B cell (primary cell): Measurements from ENCODE around the gene STAT5A. TPM values are rescaled to one million over a fixed set of nuclear protein-coding genes. Genes with fewer than 3 reads are reported as not detected.

Source experiments
- ATAC-seq: fragments of 200-7000 bp; cut with Tn5 transposase; one replicate; pipeline ENCODE4 v1.10.0; 2021; ENCODE audit warnings: low read depth, mild to moderate bottlenecking, moderate number of reproducible peaks, moderate library complexity
- CTCF ChIA-PET: fragments of 350-600 bp; sonication (Branson Sonifier 250); formaldehyde crosslinking; loops from one replicate; lab custom pipeline; 2021; ENCODE audit warnings: antibody characterized with exemption, inconsistent platforms; lab: Charles Lee
- POLR2A ChIA-PET: fragments of 350-600 bp; sonication (Branson Sonifier 250); formaldehyde crosslinking; loops from one replicate; lab custom pipeline; 2021; ENCODE audit warnings: antibody characterized with exemption; lab: Charles Lee
- DNase-seq: peaks from one replicate; pipeline ENCODE4 v3.0.0; 2013
- H2AFZ ChIP-seq: 2 replicates; pipeline ENCODE4 v1.6.1; 2012; ENCODE audit warnings: mild to moderate bottlenecking, low read depth, low read length; ENCODE audit not compliant: insufficient read depth, poor library complexity, severe bottlenecking
- H3K27ac ChIP-seq, 2 donors: 1 replicate in 1 of 2; 2 replicates in 1 of 2; pipeline ENCODE4 v1.5.1; 2012 to 2013; ENCODE audit warnings: low read length in 2 of 2, mild to moderate bottlenecking in 2 of 2, moderate library complexity in 1 of 2
- H3K27me3 ChIP-seq, 4 experiments: fragments of 200-600 bp in 1 of 4; sonication (generic) in 1 of 4; replicated peaks in 1 of 4; 1 replicate in 2 of 4; 2 replicates in 2 of 4; pipeline versions ENCODE4 v1.6.1 to v1.7.0; 2013 to 2016; ENCODE audit warnings: low read length in 3 of 4, mild to moderate bottlenecking in 2 of 4, mixed read lengths in 1 of 4, moderate library complexity in 1 of 4; ENCODE audit not compliant: insufficient read depth in 4 of 4, control insufficient read depth in 3 of 4; ENCODE audit errors: control extremely low read depth in 1 of 4
- H3K36me3 ChIP-seq, 2 experiments: replicated peaks in 1 of 2; 1 replicate in 1 of 2; 2 replicates in 1 of 2; pipeline versions ENCODE4 v1.6.1 to v1.7.1; 2013; ENCODE audit warnings: low read length in 1 of 2; ENCODE audit not compliant: insufficient read depth in 2 of 2, control insufficient read depth in 1 of 2; ENCODE audit errors: control extremely low read depth in 1 of 2, extremely low read depth in 1 of 2
- H3K4me1 ChIP-seq, 2 donors: fragments of 200-600 bp in 1 of 2; sonication (generic) in 1 of 2; 1 replicate in 1 of 2; 2 replicates in 1 of 2; pipeline versions ENCODE4 v1.5.1 to v1.6.1; 2013 to 2017; ENCODE audit warnings: low read length in 2 of 2; ENCODE audit not compliant: control insufficient read depth in 2 of 2, insufficient read depth in 2 of 2
- H3K4me2 ChIP-seq: replicated peaks from 2 replicates; pipeline ENCODE3; 2012; ENCODE audit warnings: mild to moderate bottlenecking, low read depth, low read length; ENCODE audit not compliant: poor library complexity, severe bottlenecking
- H3K4me3 ChIP-seq, 5 experiments: fragments of 200-600 bp in 1 of 5; sonication (generic) in 1 of 5; 1 replicate in 3 of 5; 2 replicates in 2 of 5; pipeline versions ENCODE4 v1.5.1 to v1.7.0; 2011 to 2016; ENCODE audit warnings: low read length in 4 of 5, mild to moderate bottlenecking in 4 of 5, low read depth in 2 of 5, control low read depth in 1 of 5, moderate library complexity in 1 of 5; ENCODE audit not compliant: insufficient read depth in 1 of 5; ENCODE audit errors: control extremely low read depth in 1 of 5, extremely low read depth in 1 of 5
- H3K79me2 ChIP-seq: fragments of 200-600 bp; sonication (generic); one replicate; pipeline ENCODE4 v1.6.0; 2016; ENCODE audit warnings: low read length; ENCODE audit not compliant: control insufficient read depth, insufficient read depth
- H3K9ac ChIP-seq: fragments of 200-600 bp; sonication (generic); 2 replicates; pipeline ENCODE4 v1.6.1; 2017; ENCODE audit warnings: mild to moderate bottlenecking, low read length, moderate library complexity
- H3K9me3 ChIP-seq, 3 donors: one replicate each; pipeline versions ENCODE4 v1.6.1 to v1.7.1; 2013; ENCODE audit warnings: low read length in 2 of 3; ENCODE audit not compliant: control insufficient read depth in 2 of 3, insufficient read depth in 1 of 3; ENCODE audit errors: control extremely low read depth in 1 of 3
- H4K20me1 ChIP-seq: 2 replicates; pipeline ENCODE4 v1.6.0; 2012; ENCODE audit warnings: mild to moderate bottlenecking, low read length; ENCODE audit not compliant: insufficient read depth, control insufficient read depth, poor library complexity, severe bottlenecking
- H3K27ac Mint-ChIP-seq: one replicate; pipeline ENCODE4 v1.8.0; 2021; ENCODE audit warnings: mixed read lengths
- H3K27me3 Mint-ChIP-seq: one replicate; pipeline ENCODE4 v1.8.0; 2021; ENCODE audit warnings: mixed read lengths
- H3K4me1 Mint-ChIP-seq: one replicate; pipeline ENCODE4 v1.8.0; 2021; ENCODE audit warnings: mixed read lengths
- H3K4me3 Mint-ChIP-seq: one replicate; pipeline ENCODE4 v1.8.0; 2021; ENCODE audit warnings: mixed read lengths
- H3K9me3 Mint-ChIP-seq: one replicate; pipeline ENCODE4 v1.8.0; 2022; ENCODE audit warnings: mixed read lengths; ENCODE audit not compliant: insufficient read depth
- EZH2 ChIP-seq: IDR thresholded peaks from 2 replicates; pipeline ENCODE4 v1.6.1; 2012; ENCODE audit warnings: borderline replicate concordance, low read depth, mild to moderate bottlenecking, moderate library complexity, low read length; ENCODE audit not compliant: insufficient read depth, poor library complexity, severe bottlenecking
- WGBS: methylation state at CpG from one replicate; pipeline ENCODE4 v1.1.5; 2013; ENCODE audit warnings: missing lambda C conversion rate; ENCODE audit not compliant: insufficient coverage; 5-methylcytosine and 5-hydroxymethylcytosine counted together
- intact Hi-C: fragments of 100-400 bp; cut with micrococcal nuclease; formaldehyde crosslinking; loops from one replicate; pipeline ENCODE4 v1.10.0; 2022
- polyA plus RNA-seq: library from polyadenylated mRNA; depleted of rRNA; stranded (reverse); fragments of >200 nt; gene quantifications from 2 replicates; pipeline ENCODE4 v1.2.3, GENCODE V29; 2012
- total RNA-seq, 2 donors: library from RNA; stranded (reverse); fragments of 120-200 nt in 1 of 2; gene quantifications; 1 replicate in 1 of 2; 2 replicates in 1 of 2; pipeline versions ENCODE4 v1.2.3 to v1.2.4, GENCODE V29; 2013 to 2022
- TF ChIP-seq, protein P1 (sequence below): fragments of 200-600 bp; IDR thresholded peaks from one replicate; pipeline ENCODE4 v1.8.0; 2022; ENCODE audit warnings: antibody characterized with exemption, mild to moderate bottlenecking

The STAT5A gene
- total and polyA plus RNA-seq, 2 donors (not counting 1 experiment from before 2014, with no cell fraction given) = 48.8 to 110 TPM

DNA sequence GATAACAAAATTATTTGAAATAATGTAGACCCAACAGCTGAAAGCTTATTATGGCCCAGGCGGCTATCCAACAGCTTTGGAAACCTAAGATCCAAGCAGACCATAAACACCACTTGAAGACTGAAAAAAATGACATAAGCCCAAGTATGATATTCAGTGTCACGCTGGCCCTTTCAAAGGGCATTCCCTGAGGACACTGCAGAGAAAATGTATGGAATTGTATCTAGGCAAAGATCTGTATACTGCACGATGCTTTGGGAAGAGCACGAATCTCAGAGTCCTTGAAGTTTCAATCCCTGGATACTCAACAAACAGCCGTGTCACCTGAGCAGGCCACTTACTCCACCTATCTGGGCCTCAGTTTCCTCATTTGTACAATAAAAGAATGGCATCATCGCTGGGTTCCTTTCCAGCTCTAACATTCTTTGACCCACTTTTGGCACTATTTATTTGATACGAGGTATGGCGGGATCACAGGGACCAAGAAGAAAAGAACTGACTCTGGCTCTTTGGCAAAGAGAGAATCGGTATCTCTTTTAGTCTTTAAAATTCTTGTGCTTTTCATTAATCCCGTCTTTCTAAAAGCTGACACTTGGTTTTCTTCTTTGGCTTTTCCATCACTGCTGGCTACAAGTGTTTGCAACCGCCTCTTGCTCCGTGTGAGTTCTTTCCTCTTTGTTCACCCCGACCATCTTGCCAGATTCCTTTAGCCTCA lies 13.3 kb upstream of the STAT5A start:
- peak overlapping the region; percentile 95 for H2AFZ ChIP-seq
- no peak for ATAC-seq
- peaks cover 44% of the 10 kb centered on the region in 2 donors for H3K4me1 ChIP-seq
- H3K4me3 Mint-ChIP-seq = peak overlapping the region; percentile 91
- no peak for DNase-seq
- peak overlapping the region; percentile 73 to 86 (median 75) for H3K4me3 ChIP-seq
- peak overlapping the region; percentile 88 for H3K27ac Mint-ChIP-seq
- H3K9me3 Mint-ChIP-seq = no peaks in the 10 kb centered on the region
- H3K9me3 ChIP-seq = no peaks in the 10 kb centered on the region
- peaks cover 61% of the 10 kb centered on the region for H3K4me1 Mint-ChIP-seq
- intact Hi-C loops = loop anchor here (10.0 kb wide), 1 partner anchor 50 kb away; no protein-coding TSS in a partner anchor
- peak overlapping the region; percentile 77 for H3K9ac ChIP-seq
- H3K27ac ChIP-seq = peak overlapping the region in 1 of 2 donors; percentile 70
- H3K4me2 ChIP-seq = peak overlapping the region; percentile 97
- no peaks in the 10 kb centered on the region for H3K27me3 ChIP-seq
- H3K27me3 Mint-ChIP-seq = no peaks in the 10 kb centered on the region
- no peaks in the 10 kb centered on the region for H3K36me3 ChIP-seq
- ChIA-PET POLR2A (interaction anchor here (0.7 to 1.7 kb wide), 4 partner anchors 14 to 31 kb away, joined by 3 to 11 read pairs (median 8); partner anchors contain the start of gene STAT5A), CTCF (interaction anchor here (1.1 to 3.5 kb wide), 5 partner anchors 15 to 131 kb away, joined by 3 to 21 read pairs (median 5); no protein-coding TSS in a partner anchor)
- 12% methylated on average over 12 of the region's 13 CpGs for WGBS
- peaks cover 56% of the 10 kb centered on the region for H3K79me2 ChIP-seq
- TF ChIP-seq EZH2 = no peak
- TF ChIP-seq, protein P1, sequence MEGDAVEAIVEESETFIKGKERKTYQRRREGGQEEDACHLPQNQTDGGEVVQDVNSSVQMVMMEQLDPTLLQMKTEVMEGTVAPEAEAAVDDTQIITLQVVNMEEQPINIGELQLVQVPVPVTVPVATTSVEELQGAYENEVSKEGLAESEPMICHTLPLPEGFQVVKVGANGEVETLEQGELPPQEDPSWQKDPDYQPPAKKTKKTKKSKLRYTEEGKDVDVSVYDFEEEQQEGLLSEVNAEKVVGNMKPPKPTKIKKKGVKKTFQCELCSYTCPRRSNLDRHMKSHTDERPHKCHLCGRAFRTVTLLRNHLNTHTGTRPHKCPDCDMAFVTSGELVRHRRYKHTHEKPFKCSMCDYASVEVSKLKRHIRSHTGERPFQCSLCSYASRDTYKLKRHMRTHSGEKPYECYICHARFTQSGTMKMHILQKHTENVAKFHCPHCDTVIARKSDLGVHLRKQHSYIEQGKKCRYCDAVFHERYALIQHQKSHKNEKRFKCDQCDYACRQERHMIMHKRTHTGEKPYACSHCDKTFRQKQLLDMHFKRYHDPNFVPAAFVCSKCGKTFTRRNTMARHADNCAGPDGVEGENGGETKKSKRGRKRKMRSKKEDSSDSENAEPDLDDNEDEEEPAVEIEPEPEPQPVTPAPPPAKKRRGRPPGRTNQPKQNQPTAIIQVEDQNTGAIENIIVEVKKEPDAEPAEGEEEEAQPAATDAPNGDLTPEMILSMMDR = no peak
- H4K20me1 ChIP-seq = no peaks in the 10 kb centered on the region
